Astrocyte (in vitro differentiated cells and primary cell): ENCODE measurements around the gene BICRA. TPM values are rescaled to one million over a fixed set of nuclear protein-coding genes. Genes with fewer than 3 reads are reported as not detected.
A peak's percentile ranks its signal among the peaks of the same experiment; 100 is the strongest.

Source experiments
- DNase-seq: peaks from one replicate; pipeline ENCODE4 v3.0.0-alpha.2; 2010; ENCODE audit warnings: low read depth
- FAIRE-seq: peaks from 2 replicates; lab custom pipeline; 2011; peaks lifted over from hg19 to GRCh38; lab: Jason Lieb, UNC
- H2AFZ ChIP-seq: 2 replicates; pipeline ENCODE4 v1.6.0; 2012; ENCODE audit warnings: low read depth, low read length, inconsistent platforms
- H3K27ac ChIP-seq: 2 replicates; pipeline ENCODE4 v1.5.1; 2011; ENCODE audit warnings: low read depth, low read length, inconsistent platforms
- H3K27me3 ChIP-seq: 2 replicates; pipeline ENCODE4 v1.6.0; 2011; ENCODE audit warnings: low read length, inconsistent platforms; ENCODE audit not compliant: insufficient read depth
- H3K36me3 ChIP-seq: 2 replicates; pipeline ENCODE4 v1.5.1; 2011; ENCODE audit warnings: low read length, inconsistent platforms; ENCODE audit not compliant: insufficient read depth
- H3K4me1 ChIP-seq: 2 replicates; pipeline ENCODE4 v1.5.1; 2011; ENCODE audit warnings: low read length, inconsistent platforms; ENCODE audit not compliant: insufficient read depth
- H3K4me2 ChIP-seq: 2 replicates; pipeline ENCODE4 v1.6.0; 2012; ENCODE audit warnings: low read length, inconsistent platforms
- H3K4me3 ChIP-seq: 2 replicates; pipeline ENCODE4 v1.5.1; 2011; ENCODE audit warnings: low read depth, mild to moderate bottlenecking, low read length, inconsistent platforms; ENCODE audit not compliant: insufficient read depth
- H3K79me2 ChIP-seq: 2 replicates; pipeline ENCODE4 v1.6.0; 2012; ENCODE audit warnings: mild to moderate bottlenecking, low read length, inconsistent platforms; ENCODE audit not compliant: insufficient read depth
- H3K9ac ChIP-seq: 2 replicates; pipeline ENCODE4 v1.6.0; 2012; ENCODE audit warnings: mild to moderate bottlenecking, low read length, inconsistent platforms
- H3K9me3 ChIP-seq: 2 replicates; pipeline ENCODE4 v1.5.1; 2012; ENCODE audit warnings: low read depth, mild to moderate bottlenecking, low read length, inconsistent platforms; ENCODE audit not compliant: insufficient read depth
- H4K20me1 ChIP-seq: 2 replicates; pipeline ENCODE4 v1.6.0; 2012; ENCODE audit warnings: low read length, inconsistent platforms; ENCODE audit not compliant: insufficient read depth
- H3K27ac Mint-ChIP-seq: one replicate; pipeline ENCODE4 v1.8.0; 2021; ENCODE audit warnings: mild to moderate bottlenecking, mixed read lengths; ENCODE audit not compliant: unreplicated experiment
- H3K27me3 Mint-ChIP-seq: one replicate; pipeline ENCODE4 v1.8.0; 2021; ENCODE audit warnings: low read depth, mixed read lengths; ENCODE audit not compliant: unreplicated experiment
- H3K36me3 Mint-ChIP-seq: one replicate; pipeline ENCODE4 v1.8.0; 2021; ENCODE audit warnings: low read depth, mixed read lengths; ENCODE audit not compliant: unreplicated experiment
- H3K4me1 Mint-ChIP-seq: one replicate; pipeline ENCODE4 v1.8.0; 2021; ENCODE audit warnings: low read depth, mixed read lengths; ENCODE audit not compliant: unreplicated experiment
- H3K4me3 Mint-ChIP-seq: one replicate; pipeline ENCODE4 v1.8.0; 2021; ENCODE audit warnings: mild to moderate bottlenecking, moderate library complexity, mixed read lengths; ENCODE audit not compliant: unreplicated experiment
- H3K9me3 Mint-ChIP-seq: one replicate; pipeline ENCODE4 v1.8.0; 2021; ENCODE audit warnings: mild to moderate bottlenecking, mixed read lengths; ENCODE audit not compliant: unreplicated experiment
- EZH2 ChIP-seq: IDR thresholded peaks from 2 replicates; pipeline ENCODE4 v1.6.1; 2012; ENCODE audit warnings: mild to moderate bottlenecking, low read length, inconsistent platforms; ENCODE audit not compliant: insufficient read depth
- total RNA-seq: library from RNA; stranded (reverse); gene quantifications from 2 replicates; pipeline ENCODE4 v1.2.1, GENCODE V29; 2021
- TF ChIP-seq, protein P1 (sequence below): IDR thresholded peaks from 2 replicates; pipeline ENCODE4 v1.5.1; 2011; ENCODE audit warnings: low read depth, mild to moderate bottlenecking, inconsistent platforms, low read length, moderate library complexity; ENCODE audit not compliant: insufficient read depth

The BICRA gene
- total RNA-seq, 1 donor from 2014 or later, result 20.7 TPM

DNA sequence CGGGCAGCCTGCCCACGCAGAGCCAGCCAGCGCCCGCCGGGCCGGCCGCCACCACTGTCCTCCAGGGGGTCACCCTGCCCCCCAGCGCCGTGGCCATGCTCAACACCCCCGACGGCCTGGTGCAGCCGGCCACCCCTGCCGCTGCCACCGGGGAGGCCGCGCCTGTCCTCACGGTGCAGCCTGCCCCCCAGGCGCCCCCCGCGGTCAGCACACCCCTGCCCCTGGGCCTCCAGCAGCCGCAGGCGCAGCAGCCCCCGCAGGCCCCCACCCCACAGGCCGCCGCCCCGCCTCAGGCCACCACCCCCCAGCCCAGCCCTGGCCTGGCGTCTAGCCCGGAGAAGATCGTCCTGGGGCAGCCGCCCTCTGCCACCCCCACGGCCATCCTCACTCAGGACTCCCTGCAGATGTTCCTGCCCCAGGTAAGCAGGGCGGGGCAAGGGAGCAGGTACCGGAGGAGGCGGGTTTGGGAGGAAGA, 72.0 kb downstream of the BICRA start:
- Histone ChIP-seq H3K4me1 (no peaks in the 10 kb centered on the region), H3K27me3 (no peaks in the 10 kb centered on the region), H2AFZ (no peak overlapping the region), H3K27ac (no peak overlapping the region), H3K9ac (no peak overlapping the region), H3K4me2 (no peak overlapping the region), H4K20me1 (peaks cover 49% of the 10 kb centered on the region), H3K79me2 (peaks cover 5% of the 10 kb centered on the region), H3K36me3 (peaks cover 5% of the 10 kb centered on the region), H3K4me3 (no peak overlapping the region), H3K9me3 (no peaks in the 10 kb centered on the region)
- no peak overlapping the region for H3K27ac Mint-ChIP-seq
- H3K9me3 Mint-ChIP-seq, result no peaks in the 10 kb centered on the region
- TF ChIP-seq, protein P1, sequence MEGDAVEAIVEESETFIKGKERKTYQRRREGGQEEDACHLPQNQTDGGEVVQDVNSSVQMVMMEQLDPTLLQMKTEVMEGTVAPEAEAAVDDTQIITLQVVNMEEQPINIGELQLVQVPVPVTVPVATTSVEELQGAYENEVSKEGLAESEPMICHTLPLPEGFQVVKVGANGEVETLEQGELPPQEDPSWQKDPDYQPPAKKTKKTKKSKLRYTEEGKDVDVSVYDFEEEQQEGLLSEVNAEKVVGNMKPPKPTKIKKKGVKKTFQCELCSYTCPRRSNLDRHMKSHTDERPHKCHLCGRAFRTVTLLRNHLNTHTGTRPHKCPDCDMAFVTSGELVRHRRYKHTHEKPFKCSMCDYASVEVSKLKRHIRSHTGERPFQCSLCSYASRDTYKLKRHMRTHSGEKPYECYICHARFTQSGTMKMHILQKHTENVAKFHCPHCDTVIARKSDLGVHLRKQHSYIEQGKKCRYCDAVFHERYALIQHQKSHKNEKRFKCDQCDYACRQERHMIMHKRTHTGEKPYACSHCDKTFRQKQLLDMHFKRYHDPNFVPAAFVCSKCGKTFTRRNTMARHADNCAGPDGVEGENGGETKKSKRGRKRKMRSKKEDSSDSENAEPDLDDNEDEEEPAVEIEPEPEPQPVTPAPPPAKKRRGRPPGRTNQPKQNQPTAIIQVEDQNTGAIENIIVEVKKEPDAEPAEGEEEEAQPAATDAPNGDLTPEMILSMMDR, result no peak
- no peak for TF ChIP-seq EZH2
- H3K4me1 Mint-ChIP-seq, result no peaks in the 10 kb centered on the region
- peaks cover 16% of the 10 kb centered on the region for H3K36me3 Mint-ChIP-seq
- no peak for FAIRE-seq
- no peak for DNase-seq
- H3K4me3 Mint-ChIP-seq, result no peak overlapping the region
- no peaks in the 10 kb centered on the region for H3K27me3 Mint-ChIP-seq

DNA sequence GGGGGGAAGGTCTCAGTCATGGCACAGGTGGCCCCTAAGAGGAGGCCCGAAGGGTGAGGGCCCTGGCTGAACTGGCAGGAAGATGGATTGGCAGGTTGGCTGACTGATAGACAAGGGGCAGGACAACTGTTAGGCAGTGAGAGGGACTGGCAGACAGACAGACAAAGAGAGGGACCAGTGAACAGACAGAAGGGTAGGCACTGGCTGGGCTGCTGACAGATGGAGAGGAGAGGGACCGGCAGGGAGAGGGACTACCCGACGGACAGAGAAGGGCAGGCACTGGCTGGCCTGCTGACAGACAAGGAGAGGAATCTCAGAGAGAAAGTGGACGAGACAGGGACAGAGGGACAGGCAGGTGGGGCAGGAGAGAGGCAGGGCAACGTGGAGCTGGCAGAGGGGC, 72.5 kb downstream of the BICRA start:
- Histone ChIP-seq H3K9me3 (no peaks in the 10 kb centered on the region), H3K27me3 (no peaks in the 10 kb centered on the region), H4K20me1 (peaks cover 51% of the 10 kb centered on the region), H3K27ac (no peak overlapping the region), H2AFZ (no peak overlapping the region), H3K36me3 (peaks cover 5% of the 10 kb centered on the region), H3K9ac (no peak overlapping the region), H3K4me2 (no peak overlapping the region), H3K4me1 (no peaks in the 10 kb centered on the region), H3K79me2 (peaks cover 5% of the 10 kb centered on the region), H3K4me3 (no peak overlapping the region)
- Mint-ChIP-seq H3K36me3 (peaks cover 16% of the 10 kb centered on the region), H3K27me3 (no peaks in the 10 kb centered on the region), H3K4me3 (no peak overlapping the region), H3K9me3 (no peaks in the 10 kb centered on the region), H3K27ac (peak overlapping the region; percentile 77), H3K4me1 (no peaks in the 10 kb centered on the region)
- no peak for FAIRE-seq
- no peak for TF ChIP-seq EZH2
- TF ChIP-seq, protein P1, result no peak
- DNase-seq, result no peak

DNA sequence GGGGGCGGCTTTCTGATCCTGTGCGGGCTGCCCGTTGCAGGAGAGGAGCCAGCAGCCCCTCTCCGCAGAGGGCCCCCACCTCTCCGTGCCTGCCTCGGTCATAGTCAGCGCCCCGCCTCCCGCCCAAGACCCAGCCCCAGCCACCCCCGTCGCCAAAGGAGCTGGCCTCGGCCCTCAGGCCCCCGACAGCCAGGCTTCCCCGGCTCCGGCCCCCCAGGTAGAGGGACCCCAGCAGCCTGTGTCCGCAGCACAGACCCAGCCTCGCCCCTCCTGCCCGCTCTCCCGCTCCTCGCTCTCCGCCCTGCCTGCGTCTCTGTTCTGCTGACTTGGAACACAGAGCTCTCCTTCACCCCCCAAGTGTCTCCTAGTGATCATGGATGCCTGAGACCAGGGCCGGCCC, 73.0 kb downstream of the BICRA start:
- Histone ChIP-seq H3K27ac (no peak overlapping the region), H2AFZ (no peak overlapping the region), H3K36me3 (peaks cover 5% of the 10 kb centered on the region), H3K4me3 (no peak overlapping the region), H3K27me3 (no peaks in the 10 kb centered on the region), H4K20me1 (peaks cover 53% of the 10 kb centered on the region), H3K79me2 (peaks cover 5% of the 10 kb centered on the region), H3K9me3 (no peaks in the 10 kb centered on the region), H3K9ac (no peak overlapping the region), H3K4me2 (no peak overlapping the region), H3K4me1 (no peaks in the 10 kb centered on the region)
- Mint-ChIP-seq H3K9me3 (no peaks in the 10 kb centered on the region), H3K4me3 (no peak overlapping the region), H3K36me3 (peaks cover 16% of the 10 kb centered on the region), H3K4me1 (no peaks in the 10 kb centered on the region), H3K27me3 (no peaks in the 10 kb centered on the region), H3K27ac (no peak overlapping the region)
- TF ChIP-seq, protein P1, result no peak
- TF ChIP-seq EZH2, result no peak
- no peak for DNase-seq
- no peak for FAIRE-seq
